Hematopoietic multipotent progenitor cell treated with erythropoietin and hydrocortisone succinate and interleukin-3 and kit ligand, for 4 days (in vitro differentiated cells): ENCODE data around the gene NKX2-4.
A peak's percentile ranks its signal among the peaks of the same experiment; 100 is the strongest.

ENCODE experiments used
- DNase-seq: peaks from one replicate; pipeline ENCODE4 v3.0.0-alpha.2; 2015

Gene NKX2-4

DNA sequence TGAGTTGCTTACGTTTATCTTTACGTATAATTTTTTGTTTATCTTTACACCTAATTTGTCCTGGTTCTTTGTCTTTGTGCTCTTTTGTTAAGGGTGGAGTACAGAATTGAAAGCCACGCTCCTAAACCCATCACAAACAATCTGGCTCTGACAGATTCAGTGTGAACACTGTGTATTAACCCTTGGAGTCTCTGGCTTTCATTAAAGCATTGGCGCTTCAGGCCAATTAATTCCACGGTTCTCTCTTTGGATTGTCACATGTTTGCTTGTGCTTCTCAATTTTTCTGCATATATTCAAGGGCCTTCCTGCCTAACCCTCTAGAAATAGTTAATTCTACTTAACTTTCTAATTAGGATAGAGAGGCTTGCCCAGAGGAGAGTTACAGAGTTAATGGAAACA lies 38.6 kb downstream of the NKX2-4 start:
- no peak for DNase-seq

DNA sequence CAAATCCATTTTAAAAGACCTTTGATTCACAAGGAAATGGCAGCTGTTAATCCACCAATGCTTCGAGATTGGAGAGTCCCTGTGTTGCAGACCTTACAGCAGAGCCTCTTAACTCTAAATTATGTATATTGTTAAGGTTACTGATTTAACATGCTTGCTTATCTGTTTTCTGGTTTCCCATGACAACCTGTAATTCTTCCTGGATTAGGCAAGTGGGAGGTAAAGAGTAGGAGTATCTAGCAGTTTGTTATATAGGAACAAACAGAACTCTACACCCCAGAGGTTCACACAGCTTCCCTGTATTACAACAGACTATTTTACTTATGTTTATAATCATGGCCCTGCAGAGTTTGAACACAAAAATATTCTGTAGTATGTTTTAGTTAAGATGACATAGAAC lies 39.5 kb downstream of the NKX2-4 start:
- DNase-seq, result no peak

DNA sequence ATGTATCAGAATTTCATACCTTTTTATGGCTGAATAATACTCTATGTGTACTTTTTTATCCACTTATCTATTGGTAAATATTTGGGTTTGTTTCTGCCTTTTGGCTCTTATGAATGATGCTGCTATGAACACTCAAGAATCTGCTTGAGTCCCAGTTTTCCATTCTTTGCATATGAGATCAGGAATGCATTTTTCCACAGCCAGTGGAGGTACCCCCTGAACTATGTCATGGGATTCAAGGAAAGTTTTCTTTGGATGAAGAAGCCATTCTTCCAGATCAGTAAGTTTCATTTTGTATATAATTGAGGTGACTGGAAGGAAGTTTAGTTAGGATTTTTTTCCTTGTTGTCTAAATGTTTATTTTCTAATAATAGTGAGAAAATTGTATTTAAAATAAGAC lies 40.9 kb downstream of the NKX2-4 start:
- DNase-seq, result no peak

DNA sequence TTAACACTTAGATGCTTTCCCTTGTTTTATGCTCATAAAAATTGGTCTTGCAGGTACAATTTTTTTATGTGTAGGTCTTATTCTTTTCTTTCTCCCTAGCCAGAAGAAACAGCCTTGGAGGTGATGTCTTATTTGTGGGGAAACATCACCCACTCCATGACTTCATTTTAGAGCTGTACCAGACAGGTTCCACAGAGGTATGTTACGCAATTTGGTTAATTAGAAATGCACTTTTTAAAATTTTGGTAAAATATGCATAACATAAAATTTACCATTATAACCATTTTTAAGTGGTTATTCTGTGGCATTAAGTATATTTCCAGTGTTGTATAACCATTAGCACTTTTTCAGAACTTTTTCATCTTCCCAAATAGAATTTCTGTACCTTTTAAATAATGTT lies 41.3 kb downstream of the NKX2-4 start:
- DNase-seq, result no peak

DNA sequence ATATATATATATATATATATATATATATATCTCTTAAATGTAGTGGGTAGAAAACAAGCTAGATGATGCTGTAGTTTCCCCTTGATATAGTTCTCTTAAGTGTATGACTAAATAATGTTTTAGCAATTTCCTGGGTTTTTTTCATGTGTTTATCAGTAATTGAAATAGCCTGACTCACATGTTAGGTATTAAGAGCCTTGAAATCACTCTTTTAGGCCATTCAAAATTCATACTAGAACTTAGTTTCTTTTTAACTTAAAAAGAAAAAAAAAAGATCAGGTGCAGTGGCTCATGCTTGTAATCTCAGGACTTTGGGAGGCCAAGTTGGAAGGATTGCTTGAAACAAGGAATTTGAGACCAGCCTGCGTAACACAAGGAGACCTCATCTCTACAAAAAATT lies 44.1 kb downstream of the NKX2-4 start:
- no peak for DNase-seq

DNA sequence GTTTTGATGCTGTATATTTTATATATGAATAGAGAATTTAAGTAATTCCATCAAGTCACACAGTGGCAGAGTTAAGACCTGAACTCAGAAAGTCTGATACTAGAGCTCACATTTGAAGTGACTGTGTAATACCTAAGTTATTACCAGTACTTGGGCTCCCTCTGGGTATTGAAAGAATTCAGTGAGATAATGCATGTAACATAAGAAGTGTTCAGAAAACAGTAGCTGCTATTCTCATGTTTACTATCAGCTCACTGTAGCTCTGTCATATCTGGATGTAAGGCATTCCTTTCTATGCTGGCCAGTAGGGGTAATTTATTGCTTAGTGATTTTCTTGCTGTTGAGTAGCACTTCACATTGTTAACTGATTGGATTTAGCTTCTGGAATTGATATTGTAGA lies 44.6 kb downstream of the NKX2-4 start:
- DNase-seq, result peak; percentile 15
